Measurements from ENCODE around the gene COA8. TPM values are rescaled to one million over a fixed set of nuclear protein-coding genes. Genes with fewer than 3 reads are reported as not detected.

Gene COA8
- total RNA-seq, 2 donors from 2014 or later: 8.0 to 17.6 TPM

DNA sequence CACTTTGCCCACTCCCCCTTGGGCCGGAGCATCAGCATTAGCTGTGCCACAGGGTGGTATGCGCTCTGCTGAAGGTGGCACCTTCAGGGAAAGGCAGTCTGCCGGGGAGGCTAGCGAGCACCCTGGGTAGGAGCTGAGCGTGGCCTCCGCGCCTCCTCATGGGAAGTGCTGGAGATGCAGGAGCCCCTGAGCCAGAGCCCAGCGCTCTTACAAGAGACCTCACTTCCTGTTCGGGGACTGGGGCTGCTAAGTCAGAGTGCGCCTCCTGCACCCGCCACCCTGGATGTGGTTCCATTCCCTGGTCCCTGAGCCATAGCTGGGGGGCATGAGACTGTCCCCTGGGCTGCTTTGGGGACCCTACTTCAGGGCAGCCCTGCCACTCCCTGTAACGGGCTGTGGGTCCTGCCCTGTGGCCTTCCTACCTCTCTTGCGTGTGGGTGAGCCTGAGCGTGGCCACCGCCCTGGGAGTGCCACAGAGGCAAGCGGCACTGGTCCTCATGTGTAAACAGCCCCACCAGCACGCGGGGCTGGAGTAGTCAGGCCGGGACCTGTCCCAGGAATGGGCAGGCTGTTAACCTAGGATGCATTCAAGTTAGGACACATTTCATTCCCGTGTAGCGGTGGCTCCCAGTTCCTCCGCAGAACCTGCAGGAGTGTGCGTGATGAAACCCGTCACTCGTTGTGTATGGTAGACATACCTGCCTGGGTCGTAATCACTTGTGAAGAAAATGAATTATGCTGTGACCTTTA, 19.4 kb downstream of the COA8 start:
- Histone ChIP-seq H3K27ac (no peak overlapping the region), H3K4me3 (no peak overlapping the region), H3K36me3 (peaks cover 13% of the 10 kb centered on the region), H3K27me3 (replicated peaks; ENCODE audit: insufficient read depth) (no peaks in the 10 kb centered on the region), H3K4me1 (ENCODE audit: control insufficient read depth in 1 of 2, low read depth in 2 of 2) (peaks cover 0 to 2% of the 10 kb centered on the region in 2 donors), H3K9me3 (no peaks in the 10 kb centered on the region)
- no peak for ATAC-seq (ENCODE audit: insufficient number of reproducible peaks, low FRiP score, low read depth)
- no peak for DNase-seq (ENCODE audit: low spot score)
- TF ChIP-seq, protein P1, sequence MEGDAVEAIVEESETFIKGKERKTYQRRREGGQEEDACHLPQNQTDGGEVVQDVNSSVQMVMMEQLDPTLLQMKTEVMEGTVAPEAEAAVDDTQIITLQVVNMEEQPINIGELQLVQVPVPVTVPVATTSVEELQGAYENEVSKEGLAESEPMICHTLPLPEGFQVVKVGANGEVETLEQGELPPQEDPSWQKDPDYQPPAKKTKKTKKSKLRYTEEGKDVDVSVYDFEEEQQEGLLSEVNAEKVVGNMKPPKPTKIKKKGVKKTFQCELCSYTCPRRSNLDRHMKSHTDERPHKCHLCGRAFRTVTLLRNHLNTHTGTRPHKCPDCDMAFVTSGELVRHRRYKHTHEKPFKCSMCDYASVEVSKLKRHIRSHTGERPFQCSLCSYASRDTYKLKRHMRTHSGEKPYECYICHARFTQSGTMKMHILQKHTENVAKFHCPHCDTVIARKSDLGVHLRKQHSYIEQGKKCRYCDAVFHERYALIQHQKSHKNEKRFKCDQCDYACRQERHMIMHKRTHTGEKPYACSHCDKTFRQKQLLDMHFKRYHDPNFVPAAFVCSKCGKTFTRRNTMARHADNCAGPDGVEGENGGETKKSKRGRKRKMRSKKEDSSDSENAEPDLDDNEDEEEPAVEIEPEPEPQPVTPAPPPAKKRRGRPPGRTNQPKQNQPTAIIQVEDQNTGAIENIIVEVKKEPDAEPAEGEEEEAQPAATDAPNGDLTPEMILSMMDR (IDR thresholded peaks at IDR 0.05): no peak

- ATAC-seq (ENCODE audit: insufficient number of reproducible peaks, low FRiP score, low read depth): no peak
Observed at GRCh38 chr14:103584326-103584915, 21.7 kb downstream of the COA8 start.

GRCh38 chr14:103593577-103593976, 30.8 kb downstream of the COA8 start:
- Histone ChIP-seq H3K9me3 (no peaks in the 10 kb centered on the region), H3K4me1 (ENCODE audit: control insufficient read depth in 1 of 2, low read depth in 2 of 2) (no peaks in the 10 kb centered on the region), H3K36me3 (peaks cover 7% of the 10 kb centered on the region), H3K27ac (no peak overlapping the region), H3K4me3 (no peak overlapping the region), H3K27me3 (replicated peaks; ENCODE audit: insufficient read depth) (no peaks in the 10 kb centered on the region)
- TF ChIP-seq, protein P1 (IDR thresholded peaks at IDR 0.05): no peak
- no peak for DNase-seq (ENCODE audit: low spot score)
- ATAC-seq (ENCODE audit: insufficient number of reproducible peaks, low FRiP score, low read depth): no peak

More at GRCh38 chr14:103584326-103584915, 21.7 kb downstream of the COA8 start:
- TF ChIP-seq, protein P1 (IDR thresholded peaks at IDR 0.05): no peak
- H3K4me1 ChIP-seq (ENCODE audit: control insufficient read depth in 1 of 2, low read depth in 2 of 2): no peaks in the 10 kb centered on the region
- no peaks in the 10 kb centered on the region for H3K9me3 ChIP-seq
- DNase-seq (ENCODE audit: low spot score): no peak
- no peak overlapping the region for H3K4me3 ChIP-seq
- peaks cover 7% of the 10 kb centered on the region for H3K36me3 ChIP-seq
- no peak overlapping the region for H3K27ac ChIP-seq
- H3K27me3 ChIP-seq (replicated peaks; ENCODE audit: insufficient read depth): no peaks in the 10 kb centered on the region

GRCh38 chr14:103594265-103594664, 31.5 kb downstream of the COA8 start:
- H3K27ac ChIP-seq: no peak overlapping the region
- ATAC-seq (ENCODE audit: insufficient number of reproducible peaks, low FRiP score, low read depth): no peak

More at GRCh38 chr14:103594265-103594664, 31.5 kb downstream of the COA8 start:
- no peak overlapping the region for H3K4me3 ChIP-seq
- H3K9me3 ChIP-seq: no peaks in the 10 kb centered on the region
- TF ChIP-seq, protein P1 (IDR thresholded peaks at IDR 0.05): no peak
- no peaks in the 10 kb centered on the region for H3K4me1 ChIP-seq (ENCODE audit: control insufficient read depth in 1 of 2, low read depth in 2 of 2)
- no peaks in the 10 kb centered on the region for H3K27me3 ChIP-seq (replicated peaks; ENCODE audit: insufficient read depth)
- no peak for DNase-seq (ENCODE audit: low spot score)
- peaks cover 6% of the 10 kb centered on the region for H3K36me3 ChIP-seq

All from thoracic aorta (tissue), 2 donors.